ENCODE measurements around the gene CDKL1. TPM values are rescaled to one million over a fixed set of nuclear protein-coding genes. Genes with fewer than 3 reads are reported as not detected.

The CDKL1 gene
- total RNA-seq = 10 to 100 TPM; 27.7 to 44.3 (median 36.7) TPM

DNA sequence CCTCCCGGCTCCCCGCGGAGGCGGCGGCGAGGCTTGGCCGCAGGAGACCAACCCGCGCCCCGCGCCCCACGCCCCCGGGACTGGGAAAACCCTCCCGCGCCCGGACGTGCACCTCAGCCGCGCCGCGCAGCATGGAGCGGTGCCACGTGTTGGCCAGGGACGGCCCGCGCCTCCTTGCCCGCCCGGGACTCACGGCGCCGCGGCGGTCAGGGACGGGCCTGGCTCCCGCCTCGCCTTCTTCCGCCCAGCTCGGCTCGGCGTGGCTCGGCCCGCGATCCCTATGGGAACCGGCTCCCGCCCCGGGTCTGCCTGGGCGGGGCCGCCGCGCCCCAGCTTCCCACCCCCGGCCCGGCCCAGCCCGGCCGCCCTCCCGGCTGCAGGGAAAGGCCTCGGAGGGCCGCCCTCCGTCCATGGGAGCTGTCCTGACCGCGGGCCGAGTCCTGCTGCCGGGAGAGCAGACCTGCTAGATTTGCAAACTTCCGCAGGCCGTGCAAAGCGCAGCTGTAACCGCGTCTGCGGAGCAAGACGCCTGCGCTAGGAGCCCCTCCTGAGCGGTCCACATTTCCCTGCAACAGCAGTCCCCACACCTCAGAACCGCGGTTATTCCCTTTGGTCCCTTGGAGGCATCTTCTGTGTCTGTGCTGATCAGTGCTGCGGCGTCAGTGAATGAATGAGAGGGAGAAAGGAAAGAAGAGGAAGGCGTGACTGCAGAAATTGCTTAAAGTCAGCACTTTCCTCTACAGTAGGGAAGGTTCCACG lies at the start of gene CDKL1:
Gene CDKL1 (minus strand): TSS at position 251 of the 759 bp plus-strand sequence. CDS start 1,013 bp downstream, outside the sequence.
- ATAC-seq (ENCODE audit: low FRiP score) (peak; percentile 92), DNase-seq (ENCODE audit: low spot score) (no peak)
- TF ChIP-seq CTCF (IDR thresholded peaks at IDR 0.05) = no peak

GRCh38 chr14:50434528-50434927 lies 37.8 kb upstream of the CDKL1 start:
- TF ChIP-seq CTCF (IDR thresholded peaks at IDR 0.05) = no peak
- DNase-seq (ENCODE audit: low spot score) = no peak
- no peak for ATAC-seq (ENCODE audit: low FRiP score)

GRCh38 chr14:50432131-50432530 lies 35.5 kb upstream of the CDKL1 start:
- no peak for DNase-seq (ENCODE audit: low spot score)
- TF ChIP-seq CTCF (IDR thresholded peaks at IDR 0.05) = no peak
- ATAC-seq (ENCODE audit: low FRiP score) = no peak

- no peak for TF ChIP-seq CTCF (IDR thresholded peaks at IDR 0.05)
- DNase-seq (ENCODE audit: low spot score) (no peak), ATAC-seq (ENCODE audit: low FRiP score) (peak; percentile 63)
These were observed 29.1 kb upstream of the CDKL1 start for GRCh38 chr14:50425816-50426215.

DNA sequence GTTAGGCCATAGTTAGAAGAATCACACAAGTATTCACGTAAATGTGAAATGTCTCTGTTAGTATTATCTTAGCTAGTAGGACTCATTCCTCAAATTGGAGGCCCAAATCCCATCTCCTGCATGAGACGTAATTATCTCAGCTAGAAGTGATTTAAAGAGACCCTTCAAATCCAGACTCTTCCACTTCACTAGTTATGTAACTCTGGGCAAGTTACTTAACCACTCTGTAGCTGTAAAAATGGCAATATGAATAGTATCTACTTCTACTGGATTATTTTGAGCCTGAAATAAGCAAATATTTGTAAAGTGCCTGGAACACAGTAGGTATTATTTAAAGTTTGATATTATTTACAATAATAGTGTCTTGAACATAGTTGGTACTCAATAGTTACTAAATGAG lies 28.4 kb upstream of the CDKL1 start:
- no peak for TF ChIP-seq CTCF (IDR thresholded peaks at IDR 0.05)
- ATAC-seq (ENCODE audit: low FRiP score) (no peak), DNase-seq (ENCODE audit: low spot score) (no peak)

- no peak for TF ChIP-seq CTCF (IDR thresholded peaks at IDR 0.05)
- DNase-seq (ENCODE audit: low spot score) (no peak), ATAC-seq (ENCODE audit: low FRiP score) (no peak)
These were observed 26.8 kb upstream of the CDKL1 start for GRCh38 chr14:50423529-50423928.

DNA sequence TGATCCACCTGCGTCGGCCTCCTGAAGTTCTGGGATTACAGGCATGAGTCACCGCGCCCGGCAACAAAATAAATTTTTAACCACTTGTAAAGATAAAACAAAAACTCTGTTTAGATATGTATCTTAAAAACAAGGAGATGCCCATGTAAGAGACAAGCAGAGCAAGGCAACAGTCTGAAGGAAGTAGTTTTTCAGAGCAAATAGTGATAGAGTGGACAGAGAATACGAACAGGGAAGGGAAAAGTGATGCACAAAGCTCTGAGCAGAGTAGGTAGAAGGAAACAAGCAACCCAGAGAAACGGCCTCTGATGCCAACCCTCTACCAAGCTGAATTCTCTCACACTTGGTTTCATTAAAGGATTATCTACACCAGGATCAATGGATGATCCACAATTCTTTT lies 24.8 kb upstream of the CDKL1 start:
- ATAC-seq (ENCODE audit: low FRiP score) (no peak), DNase-seq (ENCODE audit: low spot score) (no peak)
- TF ChIP-seq CTCF (IDR thresholded peaks at IDR 0.05) = no peak

Data from omental fat pad (tissue), 4 donors.